T-helper 17 cell (primary cell): ENCODE data around the gene TBC1D19. TPM values are rescaled to one million over a fixed set of nuclear protein-coding genes. Genes with fewer than 3 reads are reported as not detected.

Source experiments
- ATAC-seq: fragments of 150-1000 bp; cut with Tn5 transposase; 2 replicates; pipeline ENCODE4 v1.10.0; 2021; ENCODE audit warnings: mild to moderate bottlenecking, moderate library complexity
- DNase-seq, 3 donors: peaks; one replicate each; pipeline versions ENCODE4 v3.0.0 to v3.0.0-alpha.2; 2020 to 2021
- H3K9me3 ChIP-seq: one replicate; pipeline ENCODE4 v1.7.0; 2013; ENCODE audit warnings: low read length, mild to moderate bottlenecking; ENCODE audit not compliant: control insufficient read depth, poor library complexity, severe bottlenecking
- H3K27ac Mint-ChIP-seq: one replicate; pipeline ENCODE4 v1.8.0; 2022; ENCODE audit warnings: mild to moderate bottlenecking, moderate library complexity, mixed read lengths
- H3K27me3 Mint-ChIP-seq: one replicate; pipeline ENCODE4 v1.8.0; 2022; ENCODE audit warnings: mixed read lengths
- H3K36me3 Mint-ChIP-seq: one replicate; pipeline ENCODE4 v1.8.0; 2022; ENCODE audit warnings: low read depth, mixed read lengths
- H3K4me1 Mint-ChIP-seq: one replicate; pipeline ENCODE4 v1.8.0; 2022; ENCODE audit warnings: mild to moderate bottlenecking, mixed read lengths
- H3K4me3 Mint-ChIP-seq: one replicate; pipeline ENCODE4 v1.8.0; 2022; ENCODE audit warnings: mild to moderate bottlenecking, moderate library complexity, mixed read lengths
- total RNA-seq, 4 donors: library from RNA in 2 of 4; stranded (reverse) in 2 of 4; gene quantifications; one replicate each; pipeline ENCODE4 v1.2.3 and lab custom pipeline; 2022 to 2026

TBC1D19 gene
- total RNA-seq, 2 donors from 2014 or later: 7.5 to 9.9 TPM

DNA sequence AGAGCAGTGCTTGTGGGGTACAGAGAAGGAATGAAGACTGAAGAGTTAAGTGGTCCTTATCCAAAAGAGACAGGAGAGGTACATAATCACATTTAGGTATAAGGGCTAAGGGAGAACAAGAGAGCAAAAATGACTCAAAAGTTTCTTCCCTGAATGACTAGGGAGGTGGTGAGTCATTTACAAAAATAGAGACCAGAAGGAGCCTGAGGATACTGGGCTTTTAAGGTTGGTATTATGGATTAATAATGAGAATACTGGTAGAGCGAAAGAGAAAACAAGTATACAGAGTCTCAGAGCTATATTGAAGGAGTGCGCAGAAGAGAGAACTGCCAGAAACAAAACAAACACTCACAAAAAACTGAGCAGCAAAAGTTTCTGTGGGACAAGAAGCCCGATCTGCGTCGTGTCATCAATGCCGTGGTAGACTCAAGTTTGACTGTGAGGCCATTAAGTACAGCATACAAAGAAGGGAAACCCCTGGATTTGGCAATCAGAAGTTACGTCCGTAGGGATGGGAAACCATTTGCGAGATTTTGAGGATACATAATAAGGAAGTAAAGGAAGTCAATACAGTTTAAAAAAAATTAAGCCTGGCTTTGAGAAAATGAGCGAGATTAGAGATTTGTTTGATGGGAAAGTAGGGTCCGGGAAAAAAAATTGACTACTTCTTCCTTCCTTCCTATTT lies 147.6 kb downstream of the TBC1D19 start:
- no peak for ATAC-seq
- peaks cover 3% of the 10 kb centered on the region for H3K36me3 Mint-ChIP-seq
- no peak for DNase-seq
- no peak overlapping the region for H3K4me3 Mint-ChIP-seq
- H3K4me1 Mint-ChIP-seq: peaks cover 8% of the 10 kb centered on the region
- H3K9me3 ChIP-seq: no peaks in the 10 kb centered on the region
- no peak overlapping the region for H3K27ac Mint-ChIP-seq
- no peaks in the 10 kb centered on the region for H3K27me3 Mint-ChIP-seq

DNA sequence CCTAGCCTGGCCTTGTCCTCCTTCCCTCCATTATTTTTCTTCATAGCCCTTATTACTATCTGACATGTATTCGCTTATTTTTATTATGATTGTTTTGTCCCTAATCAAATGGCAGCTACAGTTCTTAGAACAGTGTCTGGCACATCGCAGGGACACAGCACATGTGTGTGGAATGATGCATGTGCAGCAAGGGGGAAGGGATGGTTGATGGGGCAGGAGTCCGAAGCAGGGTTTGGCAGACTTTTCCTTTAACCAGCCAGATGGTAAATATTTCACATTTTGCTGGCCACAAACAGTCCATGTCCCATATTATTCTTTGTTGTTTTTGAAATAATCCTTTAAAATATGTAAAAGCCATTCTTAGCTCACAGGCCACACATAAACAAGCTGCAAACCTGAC lies 148.5 kb downstream of the TBC1D19 start:
- H3K27me3 Mint-ChIP-seq: no peaks in the 10 kb centered on the region
- peaks cover 3% of the 10 kb centered on the region for H3K36me3 Mint-ChIP-seq
- H3K27ac Mint-ChIP-seq: no peak overlapping the region
- no peak for DNase-seq
- peaks cover 8% of the 10 kb centered on the region for H3K4me1 Mint-ChIP-seq
- no peak overlapping the region for H3K4me3 Mint-ChIP-seq
- no peak for ATAC-seq
- H3K9me3 ChIP-seq: no peaks in the 10 kb centered on the region

DNA sequence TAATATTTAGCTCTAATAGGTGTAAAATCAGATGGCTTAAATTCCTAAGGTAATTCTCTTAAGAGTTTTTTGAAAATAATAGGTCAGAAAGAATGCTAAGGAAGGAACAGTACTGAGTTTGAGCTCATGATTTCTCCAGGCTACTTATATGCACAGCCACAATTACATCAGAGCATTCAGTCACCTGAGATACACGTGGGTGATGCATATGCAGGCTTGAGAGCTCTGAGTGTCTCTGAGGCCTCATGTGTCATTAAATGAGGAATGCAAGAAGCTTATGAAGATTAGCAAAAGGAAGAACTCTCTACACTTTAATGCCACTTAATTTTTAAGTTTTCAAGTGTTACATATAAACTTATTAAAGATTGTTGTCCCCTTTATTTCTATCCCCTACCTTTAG lies 152.7 kb downstream of the TBC1D19 start:
- Mint-ChIP-seq H3K27me3 (no peaks in the 10 kb centered on the region), H3K36me3 (peaks cover 4% of the 10 kb centered on the region), H3K4me3 (no peak overlapping the region), H3K4me1 (peaks cover 2% of the 10 kb centered on the region), H3K27ac (no peak overlapping the region)
- no peak for ATAC-seq
- H3K9me3 ChIP-seq: no peaks in the 10 kb centered on the region
- no peak for DNase-seq

DNA sequence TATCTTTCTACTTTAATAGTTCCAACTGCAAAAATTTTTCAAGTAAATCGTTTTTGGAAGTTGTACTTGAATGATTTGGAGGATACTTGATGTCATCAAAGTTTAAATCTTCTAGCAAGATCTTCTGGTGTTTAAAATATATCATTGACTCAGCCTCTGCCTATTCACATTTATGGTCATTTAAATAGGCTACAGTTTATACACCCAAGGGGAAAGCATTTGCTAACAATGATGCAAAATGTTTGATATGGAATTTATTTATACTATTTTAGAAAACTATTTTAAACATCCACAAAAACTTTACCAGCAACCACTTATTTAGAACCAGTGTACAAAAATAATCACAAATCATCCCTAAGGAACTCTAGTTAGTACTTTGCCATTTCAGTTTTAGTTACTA lies 153.5 kb downstream of the TBC1D19 start:
- Mint-ChIP-seq H3K27me3 (no peaks in the 10 kb centered on the region), H3K27ac (no peak overlapping the region), H3K4me3 (no peak overlapping the region), H3K36me3 (peaks cover 4% of the 10 kb centered on the region), H3K4me1 (no peaks in the 10 kb centered on the region)
- ATAC-seq: no peak
- no peak for DNase-seq
- H3K9me3 ChIP-seq: no peaks in the 10 kb centered on the region

DNA sequence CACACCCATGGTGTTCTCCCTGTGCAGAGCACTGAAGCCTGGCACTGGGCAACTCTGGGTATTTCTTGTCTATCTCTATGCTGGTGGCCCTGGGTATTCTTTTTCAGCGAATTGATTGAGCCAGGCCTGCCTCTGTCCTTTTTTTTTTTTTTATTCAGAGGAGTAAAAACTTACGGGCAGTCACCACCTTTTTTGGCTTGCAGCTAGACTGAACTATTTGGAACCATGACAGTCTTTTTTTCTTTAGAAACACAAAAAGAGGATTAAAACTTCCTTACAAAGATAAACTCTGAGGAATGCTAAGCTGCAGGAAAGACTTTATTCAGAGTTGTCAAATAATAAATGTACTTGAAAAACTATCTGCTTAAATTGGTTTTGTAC lies 157.6 kb downstream of the TBC1D19 start:
- ATAC-seq: no peak
- no peaks in the 10 kb centered on the region for H3K4me1 Mint-ChIP-seq
- DNase-seq: no peak
- peaks cover 6% of the 10 kb centered on the region for H3K36me3 Mint-ChIP-seq
- H3K9me3 ChIP-seq: no peaks in the 10 kb centered on the region
- H3K4me3 Mint-ChIP-seq: no peak overlapping the region
- H3K27ac Mint-ChIP-seq: no peak overlapping the region
- H3K27me3 Mint-ChIP-seq: no peaks in the 10 kb centered on the region

DNA sequence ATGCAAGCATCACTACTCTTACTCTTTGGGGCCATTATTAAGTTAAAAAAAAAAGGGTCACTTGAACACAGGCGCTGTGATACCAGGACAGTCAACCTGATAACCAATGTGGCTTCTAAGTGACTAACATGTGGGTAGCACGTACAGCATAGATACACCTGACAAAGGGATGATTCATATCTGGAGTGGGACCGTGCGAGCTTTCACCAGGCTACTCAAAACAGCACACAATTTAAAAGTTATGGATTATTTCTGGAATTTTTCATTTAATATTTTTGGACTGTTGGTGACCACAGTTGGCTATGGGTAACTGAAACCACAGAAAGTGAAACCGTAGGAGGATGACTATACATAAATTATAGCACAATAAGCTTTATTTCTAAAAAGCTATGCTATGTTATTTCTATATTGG lies 162.9 kb downstream of the TBC1D19 start:
- H3K4me3 Mint-ChIP-seq: no peak overlapping the region
- ATAC-seq (no peak), DNase-seq (no peak)
- no peaks in the 10 kb centered on the region for H3K27me3 Mint-ChIP-seq
- no peak overlapping the region for H3K27ac Mint-ChIP-seq
- H3K9me3 ChIP-seq: no peaks in the 10 kb centered on the region
- H3K36me3 Mint-ChIP-seq: peaks cover 8% of the 10 kb centered on the region
- H3K4me1 Mint-ChIP-seq: no peaks in the 10 kb centered on the region

DNA sequence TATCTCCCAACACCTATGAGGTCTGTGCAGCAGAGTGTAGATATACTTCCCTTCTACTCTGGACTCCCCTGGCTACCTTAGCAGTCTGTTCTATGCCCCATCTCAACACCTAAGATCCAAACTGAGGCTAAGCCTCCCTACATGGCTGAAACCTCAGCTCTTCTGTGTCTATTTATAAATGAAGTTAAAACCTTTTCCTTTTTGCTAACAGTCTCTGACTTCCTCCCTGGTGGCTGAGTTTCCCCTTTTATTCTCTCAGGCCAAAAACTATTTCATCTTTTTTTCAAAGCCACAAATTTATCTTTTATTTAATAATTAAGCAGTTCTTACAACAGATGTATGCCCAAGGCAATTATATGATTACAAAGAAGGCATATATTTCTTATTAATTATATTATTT lies 164.9 kb downstream of the TBC1D19 start:
- no peak overlapping the region for H3K4me3 Mint-ChIP-seq
- DNase-seq (no peak), ATAC-seq (no peak)
- H3K9me3 ChIP-seq: no peaks in the 10 kb centered on the region
- no peaks in the 10 kb centered on the region for H3K4me1 Mint-ChIP-seq
- no peaks in the 10 kb centered on the region for H3K27me3 Mint-ChIP-seq
- H3K36me3 Mint-ChIP-seq: peaks cover 8% of the 10 kb centered on the region
- H3K27ac Mint-ChIP-seq: no peak overlapping the region

DNA sequence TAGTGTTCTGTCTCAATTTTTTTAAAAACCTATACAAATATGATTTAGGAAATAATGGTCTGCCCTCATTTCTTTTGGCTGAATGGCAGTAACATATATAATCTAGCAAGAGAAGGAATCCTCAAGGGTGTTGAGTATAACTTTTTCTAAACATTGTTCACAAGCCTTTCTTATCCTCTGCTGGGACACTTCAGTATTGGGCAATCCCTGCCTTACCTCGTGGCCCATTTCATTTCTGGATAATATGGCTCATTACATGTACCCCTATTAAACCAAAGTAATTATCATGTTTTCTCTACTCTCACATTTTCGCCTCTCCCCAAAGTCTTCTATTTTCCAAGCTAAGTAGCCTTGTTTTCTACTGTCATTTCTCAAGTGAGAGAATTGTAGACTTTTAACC lies 166.0 kb downstream of the TBC1D19 start:
- no peak for ATAC-seq
- no peaks in the 10 kb centered on the region for H3K4me1 Mint-ChIP-seq

DNA sequence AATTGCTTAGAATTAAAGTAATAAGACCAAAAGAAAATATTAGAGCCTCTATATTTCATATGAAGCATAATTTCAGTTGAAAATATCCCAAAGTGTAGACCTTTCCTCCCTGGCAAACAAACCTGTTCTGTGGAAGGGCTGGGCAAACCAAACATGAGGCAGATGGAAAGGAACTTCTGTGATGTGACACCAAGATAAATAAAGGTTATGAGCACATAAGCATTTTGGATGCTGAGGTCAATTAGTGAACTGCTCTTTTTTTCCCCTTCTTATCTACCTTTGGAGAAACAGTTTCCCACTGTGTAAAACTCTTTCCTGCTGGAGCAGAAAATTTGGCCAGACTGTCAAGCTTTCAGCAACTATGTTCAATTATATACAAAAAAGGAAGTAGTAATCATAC lies 167.1 kb downstream of the TBC1D19 start:
- Mint-ChIP-seq H3K4me1 (no peaks in the 10 kb centered on the region), H3K27ac (no peak overlapping the region), H3K27me3 (no peaks in the 10 kb centered on the region), H3K4me3 (no peak overlapping the region), H3K36me3 (peaks cover 8% of the 10 kb centered on the region)
- no peaks in the 10 kb centered on the region for H3K9me3 ChIP-seq
- DNase-seq (no peak), ATAC-seq (no peak)

More for the DNA sequence above, 166.0 kb downstream of the TBC1D19 start:
- Mint-ChIP-seq H3K27me3 (no peaks in the 10 kb centered on the region), H3K4me3 (no peak overlapping the region), H3K27ac (no peak overlapping the region), H3K36me3 (peaks cover 8% of the 10 kb centered on the region)
- no peaks in the 10 kb centered on the region for H3K9me3 ChIP-seq
- no peak for DNase-seq

DNA sequence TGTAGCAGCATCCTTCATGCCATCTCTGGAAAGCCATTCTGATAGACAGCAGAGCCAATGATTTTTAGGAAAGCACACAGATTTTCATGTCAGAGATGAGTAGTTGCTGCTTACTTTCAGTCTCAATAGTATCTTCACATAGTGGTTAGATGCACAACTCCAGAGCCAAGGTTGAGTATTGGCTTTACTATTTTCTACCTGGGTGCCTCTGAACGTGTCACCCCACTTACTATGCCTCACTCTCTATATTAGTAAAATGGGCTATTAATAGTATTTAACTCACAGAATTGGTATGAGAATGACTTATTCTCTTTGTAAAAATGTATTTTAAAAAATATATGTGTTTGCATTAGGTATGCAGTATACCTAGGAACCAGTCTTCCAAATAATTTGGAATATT lies 168.0 kb downstream of the TBC1D19 start:
- peaks cover 6% of the 10 kb centered on the region for H3K36me3 Mint-ChIP-seq
- ATAC-seq (no peak), DNase-seq (no peak)
- H3K27me3 Mint-ChIP-seq: no peaks in the 10 kb centered on the region
- no peaks in the 10 kb centered on the region for H3K4me1 Mint-ChIP-seq
- H3K4me3 Mint-ChIP-seq: no peak overlapping the region
- H3K27ac Mint-ChIP-seq: no peak overlapping the region
- no peaks in the 10 kb centered on the region for H3K9me3 ChIP-seq

DNA sequence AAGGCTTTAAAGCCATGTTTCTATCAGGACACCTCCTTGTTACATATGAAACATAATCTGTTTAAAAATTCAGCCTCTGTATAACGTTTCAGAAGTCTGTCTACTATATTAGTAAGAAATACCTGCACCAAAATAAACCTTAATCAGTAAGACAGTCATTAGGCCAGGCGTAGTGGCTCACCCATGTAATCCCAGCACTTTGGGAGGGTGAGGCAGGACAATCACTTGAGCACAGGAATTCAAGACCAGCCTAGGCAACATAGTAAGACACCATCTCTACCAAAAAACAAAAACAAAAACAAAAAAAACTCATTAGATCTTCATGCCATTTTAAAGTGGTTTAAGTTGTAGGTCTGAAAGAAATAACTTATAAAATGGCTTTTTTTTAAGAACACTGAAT lies 169.3 kb downstream of the TBC1D19 start:
- H3K9me3 ChIP-seq: no peaks in the 10 kb centered on the region
- ATAC-seq (no peak), DNase-seq (no peak)
- peaks cover 12% of the 10 kb centered on the region for H3K36me3 Mint-ChIP-seq
- no peak overlapping the region for H3K27ac Mint-ChIP-seq
- H3K4me1 Mint-ChIP-seq: no peaks in the 10 kb centered on the region
- no peaks in the 10 kb centered on the region for H3K27me3 Mint-ChIP-seq
- H3K4me3 Mint-ChIP-seq: no peak overlapping the region

DNA sequence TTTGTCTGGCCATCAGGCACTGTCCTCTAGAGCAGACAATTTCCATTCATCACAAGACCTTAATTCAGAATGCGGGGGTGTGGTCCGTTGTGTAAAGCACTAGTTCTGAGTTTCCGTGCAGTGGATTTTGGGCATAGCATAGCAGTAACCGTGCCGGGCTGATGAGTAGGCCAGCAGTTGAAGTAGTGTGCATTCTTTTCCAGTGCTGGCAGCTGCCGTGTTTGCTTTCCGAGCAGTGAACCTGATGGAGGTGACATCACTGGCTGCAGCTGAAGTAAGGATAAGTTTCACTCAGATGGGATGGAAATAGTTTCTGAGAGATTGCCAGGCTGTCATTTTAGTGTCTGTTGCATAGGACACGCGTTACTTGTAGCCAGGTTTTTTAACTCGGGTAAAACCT lies 169.7 kb downstream of the TBC1D19 start:
- no peak for DNase-seq
- Mint-ChIP-seq H3K36me3 (peaks cover 11% of the 10 kb centered on the region), H3K4me3 (no peak overlapping the region), H3K27ac (no peak overlapping the region), H3K4me1 (no peaks in the 10 kb centered on the region), H3K27me3 (no peaks in the 10 kb centered on the region)
- H3K9me3 ChIP-seq: no peaks in the 10 kb centered on the region
- ATAC-seq: no peak

DNA sequence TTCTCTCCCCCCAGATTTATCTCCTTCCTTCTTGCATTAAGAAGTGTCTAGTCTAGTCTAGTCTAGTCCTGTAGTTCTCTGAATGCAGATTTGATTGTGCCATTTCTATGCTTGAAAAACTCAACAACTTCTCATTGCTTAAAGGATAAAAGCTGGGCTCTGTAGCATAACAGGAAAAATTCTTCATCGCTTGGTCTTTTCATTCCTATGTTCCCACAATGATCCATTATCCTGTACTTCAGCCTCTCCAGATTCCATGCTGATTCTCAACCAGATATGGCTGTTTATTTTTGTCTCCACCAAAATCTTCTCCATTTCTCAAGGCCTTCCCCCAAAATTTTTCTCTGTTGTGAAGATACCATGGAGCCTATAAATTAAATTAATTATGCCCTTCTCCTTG lies 173.9 kb downstream of the TBC1D19 start:
- no peaks in the 10 kb centered on the region for H3K4me1 Mint-ChIP-seq
- no peaks in the 10 kb centered on the region for H3K9me3 ChIP-seq
- ATAC-seq (no peak), DNase-seq (no peak)
- H3K4me3 Mint-ChIP-seq: no peak overlapping the region
- H3K27me3 Mint-ChIP-seq: no peaks in the 10 kb centered on the region
- H3K27ac Mint-ChIP-seq: no peak overlapping the region
- peaks cover 11% of the 10 kb centered on the region for H3K36me3 Mint-ChIP-seq

DNA sequence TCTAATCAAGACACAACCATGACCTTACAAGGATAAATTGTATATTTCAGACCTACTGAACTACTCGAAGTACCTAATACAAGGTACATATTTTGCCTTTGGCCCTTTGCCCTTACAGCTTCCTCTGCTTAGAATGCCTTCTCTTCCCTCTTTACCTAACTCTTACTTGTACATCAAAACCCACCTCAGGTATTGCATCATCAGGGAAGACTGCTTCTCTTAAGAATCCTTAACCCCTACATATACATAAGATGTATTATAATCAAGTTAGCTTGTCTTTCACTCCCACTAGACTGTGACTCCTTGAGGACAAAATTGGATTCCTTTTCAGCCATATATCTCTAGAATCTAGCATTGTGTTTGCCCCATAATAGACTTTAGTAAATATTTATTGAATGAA lies 175.0 kb downstream of the TBC1D19 start:
- H3K4me3 Mint-ChIP-seq: no peak overlapping the region
- H3K27me3 Mint-ChIP-seq: no peaks in the 10 kb centered on the region
- no peaks in the 10 kb centered on the region for H3K9me3 ChIP-seq
- peaks cover 11% of the 10 kb centered on the region for H3K36me3 Mint-ChIP-seq
- H3K27ac Mint-ChIP-seq: no peak overlapping the region
- no peak for DNase-seq
- H3K4me1 Mint-ChIP-seq: no peaks in the 10 kb centered on the region
- no peak for ATAC-seq
